ENCODE results near the gene BCL7A. TPM values are rescaled to one million over a fixed set of nuclear protein-coding genes. Genes with fewer than 3 reads are reported as not detected.

Gene BCL7A
- total and polyA plus RNA-seq, 9 of the 15 experiments (the other 6 are each of a cell fraction or from before 2014, with no cell fraction given), result 0.25 to 21.9 (median 14.9) TPM

DNA sequence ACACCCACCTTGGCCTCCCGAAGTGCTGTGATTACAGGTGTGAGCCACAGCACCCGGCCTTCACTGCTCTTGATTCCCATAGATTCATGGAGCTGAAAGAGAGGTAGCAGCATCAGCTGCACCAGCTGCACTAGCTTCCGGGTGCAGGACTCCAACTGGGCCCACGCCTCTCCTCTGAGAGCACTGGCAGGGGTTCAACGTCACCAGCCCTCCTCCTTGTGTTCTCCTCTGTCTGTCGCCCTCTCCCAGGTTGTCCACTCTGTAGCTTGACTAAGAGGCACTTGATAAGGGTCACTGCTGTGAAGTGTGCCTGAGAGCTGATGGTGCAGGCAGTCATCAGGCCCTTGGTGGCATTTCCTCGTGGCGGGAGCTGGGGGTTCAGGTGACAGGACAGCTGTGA, 85.2 kb downstream of the BCL7A start:
- Histone ChIP-seq H3K36me3 (ENCODE audit: control insufficient read depth, insufficient read depth, low read length) (peaks cover 43% of the 10 kb centered on the region; the same call in 2 of the 3 replicates), H3K27ac (ENCODE audit: extremely low read depth, low read depth, low read length) (no peak overlapping the region), H3K4me3 (no peak overlapping the region), H3K9me1 (ENCODE audit: control insufficient read depth, insufficient read depth, low read length) (no peaks in the 10 kb centered on the region), H2AFZ (ENCODE audit: low read depth, low read length) (no peak overlapping the region), H3K4me1 (replicated peaks in 1 of 2; ENCODE audit: control insufficient read depth in 2 of 2, insufficient read depth in 2 of 2, low read length in 2 of 2) (peaks cover 22 to 23% of the 10 kb centered on the region in 2 experiments; a peak in 4 of 5 replicates), H3K27me3 (ENCODE audit: control insufficient read depth in 2 of 2, insufficient read depth in 2 of 2, low read length in 2 of 2) (no peaks in the 10 kb centered on the region), H3K9me3 (replicated peaks; ENCODE audit: control insufficient read depth, insufficient read depth, low read depth, low read length) (0 out of 2 replicates have a peak, but pooled peaks cover 2% of the 10 kb centered on the region), H3K4me2 (ENCODE audit: insufficient read depth, low read length) (no peak overlapping the region), H4K20me1 (replicated peaks; ENCODE audit: control insufficient read depth, insufficient read depth, low read length) (peaks cover 27% of the 10 kb centered on the region), H3K79me2 (ENCODE audit: control insufficient read depth, insufficient read depth, low read length) (peaks cover 97% of the 10 kb centered on the region), H3K9ac (ENCODE audit: insufficient read depth in 1 of 2, low read depth in 2 of 2, low read length in 2 of 2) (peak overlapping the region in 1 of 2 experiments; percentile 28; a peak in 1 of 4 replicates)
- POLR2A ChIA-PET, result interaction anchor here (0.5 to 3.7 kb wide), 8 partner anchors 9 to 304 kb away, joined by 3 to 25 read pairs (median 4); no protein-coding TSS in a partner anchor
- in situ Hi-C loops (cut with MboI), result no loop called here
- 80% methylated on average over 8 of the region's 8 CpGs for WGBS (ENCODE audit: insufficient coverage, low coverage, missing lambda C conversion rate)
- BruUV-seq (replicated peaks), result no TSS peak
- no peak for FAIRE-seq
- ATAC-seq, result no peak
- intact Hi-C loops (cut with micrococcal nuclease), result no loop called here
- CTCF ChIA-PET (ENCODE audit: low intra/inter-chr PET ratio), result no interaction called here
- TF ChIP-seq ASH1L (IDR thresholded peaks at IDR 0.05; ENCODE audit: borderline replicate concordance, low read depth, partially characterized antibody) (no peak), ZNF830 (CRISPR knock-in tag; IDR thresholded peaks at IDR 0.05) (no peak), GATAD2B (IDR thresholded peaks at IDR 0.05; ENCODE audit: borderline replicate concordance) (no peak), NR2C2 (CRISPR knock-in tag; IDR thresholded peaks at IDR 0.05) (no peak), NR2C2 (tag; IDR thresholded peaks at IDR 0.05) (no peak), PPARD (CRISPR knock-in tag; IDR thresholded peaks at IDR 0.05) (no peak), ZBTB1 (CRISPR knock-in tag; IDR thresholded peaks at IDR 0.05; ENCODE audit: borderline replicate concordance, low read depth) (no peak)
- no peak for DNase-seq (ENCODE audit: extremely low read depth in 1 of 4, low spot score in 3 of 4)
